Bronchial epithelial cell (primary cell): Measurements from ENCODE around the gene IL1R2. TPM values are rescaled to one million over a fixed set of nuclear protein-coding genes. Genes with fewer than 3 reads are reported as not detected.
A peak's percentile ranks its signal among the peaks of the same experiment; 100 is the strongest.

Experiments used
- DNase-seq: peaks from one replicate; pipeline ENCODE4 v3.0.0-alpha.2; 2010; ENCODE audit warnings: low read depth
- FAIRE-seq: peaks from 2 replicates; lab custom pipeline; 2011; peaks lifted over from hg19 to GRCh38; lab: Jason Lieb, UNC
- H3K27me3 ChIP-seq: 2 replicates; pipeline ENCODE4 v1.5.1; 2011; ENCODE audit warnings: low read length; ENCODE audit not compliant: control insufficient read depth, insufficient read depth
- H3K36me3 ChIP-seq: 2 replicates; pipeline ENCODE4 v1.5.1; 2011; ENCODE audit warnings: low read length; ENCODE audit not compliant: control insufficient read depth, insufficient read depth
- H3K4me3 ChIP-seq: 2 replicates; pipeline ENCODE4 v1.5.1; 2011; ENCODE audit warnings: mild to moderate bottlenecking, low read depth, low read length, control low read depth
- CTCF ChIP-seq: IDR thresholded peaks from 2 replicates; pipeline ENCODE4 v1.5.1; 2011; ENCODE audit warnings: mild to moderate bottlenecking, moderate library complexity, low read length, control low read depth, inconsistent platforms; ENCODE audit not compliant: insufficient read depth, severe bottlenecking
- total RNA-seq: library from RNA; depleted of rRNA; stranded (reverse); fragments of >200 nt; gene quantifications from 2 replicates; pipeline ENCODE4 v1.2.1, GENCODE V29; 2014

The IL1R2 gene
- total RNA-seq, 1 donor from 2014 or later: not detected

DNA sequence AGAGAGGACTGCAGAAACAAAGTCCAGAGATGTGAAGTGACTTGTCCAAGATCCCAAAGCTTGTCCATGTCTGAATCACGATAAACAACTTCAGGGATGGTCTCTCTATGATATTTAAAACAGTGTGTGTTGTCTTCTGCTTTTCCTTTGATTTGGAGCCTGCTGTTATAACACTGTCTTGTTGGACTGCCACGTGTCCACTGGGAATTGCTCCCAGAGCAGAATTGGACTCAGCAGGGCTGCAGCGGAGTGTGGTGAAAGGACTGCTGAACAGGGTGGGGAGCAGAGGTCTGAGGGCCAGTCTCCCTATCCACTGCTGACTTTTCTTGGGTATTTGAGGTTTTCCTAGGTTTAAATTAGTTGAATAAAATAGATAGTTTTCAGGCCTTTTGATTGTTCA lies 68.3 kb downstream of the IL1R2 start:
- no peaks in the 10 kb centered on the region for H3K36me3 ChIP-seq
- DNase-seq (no peak), FAIRE-seq (no peak)
- no peak for TF ChIP-seq CTCF
- H3K4me3 ChIP-seq: no peak overlapping the region
- H3K27me3 ChIP-seq: no peaks in the 10 kb centered on the region

GRCh38 chr2:102060792-102061191 lies 69.0 kb downstream of the IL1R2 start:
- H3K4me3 ChIP-seq: no peak overlapping the region
- DNase-seq (no peak), FAIRE-seq (no peak)
- H3K27me3 ChIP-seq: no peaks in the 10 kb centered on the region
- no peak for TF ChIP-seq CTCF
- no peaks in the 10 kb centered on the region for H3K36me3 ChIP-seq

DNA sequence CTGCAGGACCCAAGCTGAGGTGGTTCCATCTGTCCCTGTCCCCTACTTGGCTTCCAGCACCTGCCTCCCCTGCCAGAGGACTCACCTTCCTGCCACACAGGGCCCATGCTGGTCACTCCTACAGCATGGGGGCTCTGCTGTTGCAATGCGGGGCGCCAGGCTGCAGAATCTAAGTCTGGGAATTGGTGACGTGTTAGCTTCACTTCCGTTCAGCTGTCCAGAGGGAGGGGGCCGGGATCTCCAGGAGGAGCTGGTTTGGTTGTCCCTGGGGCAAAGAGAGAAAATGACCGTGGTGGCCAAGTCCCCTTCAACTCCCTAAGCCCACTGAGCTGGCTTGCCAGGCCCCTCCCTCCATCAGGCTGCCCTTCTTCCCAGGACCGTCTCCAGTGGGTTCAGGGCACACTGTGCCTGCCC lies 69.5 kb downstream of the IL1R2 start:
- FAIRE-seq: no peak
- no peak for DNase-seq
- TF ChIP-seq CTCF: no peak

DNA sequence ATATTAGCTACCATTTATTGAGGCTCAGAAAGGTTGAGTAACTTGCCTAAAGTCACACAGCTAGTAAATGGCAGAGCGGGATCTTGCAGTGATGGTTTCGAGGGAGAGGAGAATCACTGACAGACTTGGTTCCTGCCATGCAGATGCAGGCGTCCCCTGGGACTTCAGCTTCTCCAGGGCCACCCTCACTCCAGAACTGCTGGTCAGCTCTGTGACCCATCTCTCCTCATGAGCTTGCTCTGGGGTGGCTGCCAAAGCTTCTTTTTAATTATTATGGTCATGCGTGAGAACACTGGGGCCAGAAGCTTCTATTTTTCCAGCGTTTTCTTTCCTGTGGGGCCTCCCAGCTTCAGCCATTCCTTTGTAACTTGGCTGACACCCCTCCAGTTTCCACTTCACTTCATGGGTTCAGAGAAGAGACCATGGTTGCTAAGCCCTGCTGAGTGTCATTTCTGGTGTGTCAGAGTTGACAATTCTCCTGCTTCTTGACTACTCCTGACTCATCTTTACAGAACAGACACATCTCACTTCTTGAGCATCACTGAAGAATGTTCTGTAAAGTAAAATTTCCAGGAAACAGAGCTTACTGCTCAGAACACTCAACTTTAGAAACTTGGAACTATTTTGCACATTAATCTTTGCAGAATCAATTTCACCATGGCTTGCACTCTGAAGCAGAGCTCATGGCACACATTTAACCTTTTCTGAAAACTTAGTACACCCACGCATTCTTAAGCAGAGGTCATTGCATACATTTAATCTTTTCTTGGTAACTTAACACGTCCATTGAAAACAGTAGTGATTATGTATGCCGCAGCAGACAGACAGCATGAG lies 70.4 kb downstream of the IL1R2 start:
- FAIRE-seq (no peak), DNase-seq (peak; percentile 44)
- H3K36me3 ChIP-seq: no peaks in the 10 kb centered on the region
- no peaks in the 10 kb centered on the region for H3K27me3 ChIP-seq
- TF ChIP-seq CTCF: no peak
- no peak overlapping the region for H3K4me3 ChIP-seq

More for the DNA sequence above, 69.5 kb downstream of the IL1R2 start:
- Histone ChIP-seq H3K4me3 (no peak overlapping the region), H3K27me3 (no peaks in the 10 kb centered on the region), H3K36me3 (no peaks in the 10 kb centered on the region)

DNA sequence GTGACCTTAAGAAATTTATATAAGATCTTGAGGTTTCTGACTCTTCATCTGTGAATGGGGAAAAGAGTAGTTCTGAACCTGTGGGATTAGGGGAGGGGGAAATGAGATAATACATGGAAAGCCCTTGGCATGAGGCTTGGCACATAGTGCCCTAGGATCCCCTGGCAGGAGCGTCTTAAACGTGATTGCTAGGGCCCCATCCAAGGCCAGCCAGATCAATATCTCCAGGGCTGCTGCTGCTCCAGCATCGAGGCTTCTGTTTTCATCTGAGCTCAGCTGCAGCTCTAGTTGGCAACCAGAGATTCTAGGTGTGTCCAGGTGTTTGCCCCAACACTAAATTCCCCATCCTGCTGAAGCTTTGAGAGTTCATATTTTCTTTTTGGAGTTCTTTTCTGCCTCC lies 71.0 kb downstream of the IL1R2 start:
- no peak for FAIRE-seq
- no peak for DNase-seq
- Histone ChIP-seq H3K27me3 (no peaks in the 10 kb centered on the region), H3K4me3 (no peak overlapping the region), H3K36me3 (no peaks in the 10 kb centered on the region)
- no peak for TF ChIP-seq CTCF

GRCh38 chr2:102063487-102063911 lies 71.7 kb downstream of the IL1R2 start:
- no peak for TF ChIP-seq CTCF
- no peaks in the 10 kb centered on the region for H3K36me3 ChIP-seq
- DNase-seq: no peak
- H3K4me3 ChIP-seq: no peak overlapping the region
- FAIRE-seq: no peak
- H3K27me3 ChIP-seq: no peaks in the 10 kb centered on the region
